ENCODE measurements around the gene PITX1. TPM values are rescaled to one million over a fixed set of nuclear protein-coding genes. Genes with fewer than 3 reads are reported as not detected.

Gene PITX1
- total RNA-seq, 2 donors from 2014 or later: 7.8 to 9.9 TPM

DNA sequence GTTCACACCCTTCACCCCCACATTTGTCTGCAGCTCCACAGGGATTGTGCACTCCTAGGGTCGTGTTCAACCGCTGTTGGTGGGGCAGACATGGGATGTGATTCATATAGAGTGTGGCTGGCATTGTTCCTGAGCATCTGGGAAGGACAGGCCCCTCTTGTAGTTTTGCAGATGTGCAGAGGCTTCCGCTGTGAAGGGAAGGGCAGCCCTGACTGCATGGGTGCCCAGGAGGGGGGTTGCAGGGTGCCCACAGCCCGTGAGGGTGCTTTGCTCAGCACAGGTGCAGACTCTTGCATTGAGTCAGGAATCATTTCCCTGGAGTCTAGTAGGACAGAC is 30.2 kb upstream of the PITX1 start:
- Histone ChIP-seq H3K27me3 (no peaks in the 10 kb centered on the region), H3K4me3 (no peak overlapping the region), H3K9me3 (no peaks in the 10 kb centered on the region), H3K4me1 (no peaks in the 10 kb centered on the region), H3K36me3 (no peaks in the 10 kb centered on the region), H3K27ac (no peak overlapping the region), H3K9ac (ENCODE audit: low read depth in 2 of 2, low read length in 2 of 2) (no peak overlapping the region)
- no peak for DNase-seq
- intact Hi-C loops (cut with DNase I): no loop called here
- TF ChIP-seq, protein P1, sequence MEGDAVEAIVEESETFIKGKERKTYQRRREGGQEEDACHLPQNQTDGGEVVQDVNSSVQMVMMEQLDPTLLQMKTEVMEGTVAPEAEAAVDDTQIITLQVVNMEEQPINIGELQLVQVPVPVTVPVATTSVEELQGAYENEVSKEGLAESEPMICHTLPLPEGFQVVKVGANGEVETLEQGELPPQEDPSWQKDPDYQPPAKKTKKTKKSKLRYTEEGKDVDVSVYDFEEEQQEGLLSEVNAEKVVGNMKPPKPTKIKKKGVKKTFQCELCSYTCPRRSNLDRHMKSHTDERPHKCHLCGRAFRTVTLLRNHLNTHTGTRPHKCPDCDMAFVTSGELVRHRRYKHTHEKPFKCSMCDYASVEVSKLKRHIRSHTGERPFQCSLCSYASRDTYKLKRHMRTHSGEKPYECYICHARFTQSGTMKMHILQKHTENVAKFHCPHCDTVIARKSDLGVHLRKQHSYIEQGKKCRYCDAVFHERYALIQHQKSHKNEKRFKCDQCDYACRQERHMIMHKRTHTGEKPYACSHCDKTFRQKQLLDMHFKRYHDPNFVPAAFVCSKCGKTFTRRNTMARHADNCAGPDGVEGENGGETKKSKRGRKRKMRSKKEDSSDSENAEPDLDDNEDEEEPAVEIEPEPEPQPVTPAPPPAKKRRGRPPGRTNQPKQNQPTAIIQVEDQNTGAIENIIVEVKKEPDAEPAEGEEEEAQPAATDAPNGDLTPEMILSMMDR (IDR thresholded peaks at IDR 0.05): no peak

DNA sequence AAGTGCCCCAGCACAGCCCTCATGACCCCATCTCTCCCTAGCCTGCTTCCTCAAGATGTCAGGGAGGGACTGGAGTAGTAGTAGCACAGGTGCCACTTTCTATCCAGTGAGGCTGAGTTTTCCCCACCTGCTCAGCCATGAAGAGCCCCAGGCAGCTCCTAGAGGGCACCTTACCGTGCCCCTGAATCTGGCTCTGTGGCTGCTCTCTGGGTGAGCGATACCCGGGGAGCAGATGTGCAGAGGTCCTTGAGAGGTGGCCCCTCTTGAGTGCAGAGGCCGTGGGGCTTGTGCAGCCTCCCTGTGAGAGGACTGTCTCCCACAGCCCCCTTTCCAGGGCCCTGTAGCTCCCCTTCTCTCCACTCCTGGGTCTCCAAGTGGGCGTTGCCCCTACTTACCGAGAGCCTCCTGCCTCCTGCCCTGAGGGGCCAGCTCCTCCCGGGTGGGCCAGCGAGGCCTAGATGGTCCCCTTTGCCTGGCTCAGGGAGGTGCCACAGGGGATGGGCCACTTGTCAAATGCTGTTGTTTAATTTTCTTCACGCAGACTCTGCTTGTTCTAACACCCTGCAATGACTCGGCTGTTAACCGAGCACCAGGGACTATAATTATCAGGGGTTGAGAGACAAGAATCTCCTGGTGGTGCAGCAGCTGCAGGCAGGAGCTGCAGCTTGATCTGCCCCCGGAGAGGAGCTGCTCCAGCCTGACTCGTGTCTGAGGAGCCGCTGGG is 29.6 kb upstream of the PITX1 start:
- intact Hi-C loops (cut with DNase I): no loop called here
- H3K4me3 ChIP-seq: no peak overlapping the region
- no peak overlapping the region for H3K27ac ChIP-seq
- H3K36me3 ChIP-seq: no peaks in the 10 kb centered on the region
- H3K4me1 ChIP-seq: no peaks in the 10 kb centered on the region
- TF ChIP-seq, protein P1 (IDR thresholded peaks at IDR 0.05): no peak
- no peak overlapping the region for H3K9ac ChIP-seq (ENCODE audit: low read depth in 2 of 2, low read length in 2 of 2)
- H3K27me3 ChIP-seq: no peaks in the 10 kb centered on the region
- no peak for DNase-seq
- H3K9me3 ChIP-seq: no peaks in the 10 kb centered on the region

DNA sequence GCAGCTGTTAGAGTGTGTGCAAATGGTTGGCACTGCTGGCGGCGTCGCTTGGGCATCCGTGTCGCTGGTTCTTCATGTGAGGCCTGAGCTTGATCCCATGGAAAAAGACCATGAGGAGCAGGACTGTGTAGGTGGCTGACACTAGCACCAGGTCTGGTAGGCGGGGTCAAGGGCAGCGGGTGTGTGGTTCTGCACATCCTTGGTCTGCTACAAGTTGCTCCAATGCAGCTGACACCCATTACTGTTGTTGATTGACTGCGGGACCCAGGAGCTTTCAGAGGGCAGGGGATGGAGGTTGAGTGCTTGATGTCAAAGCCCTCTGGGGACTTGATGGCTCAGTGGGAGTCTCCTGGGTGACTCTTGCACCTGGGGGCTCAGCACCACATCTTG is 29.0 kb upstream of the PITX1 start:
- intact Hi-C loops (cut with DNase I): no loop called here
- Histone ChIP-seq H3K27ac (no peak overlapping the region), H3K36me3 (no peaks in the 10 kb centered on the region), H3K4me3 (no peak overlapping the region), H3K27me3 (no peaks in the 10 kb centered on the region), H3K9me3 (no peaks in the 10 kb centered on the region), H3K9ac (ENCODE audit: low read depth in 2 of 2, low read length in 2 of 2) (no peak overlapping the region), H3K4me1 (no peaks in the 10 kb centered on the region)
- TF ChIP-seq, protein P1 (IDR thresholded peaks at IDR 0.05): no peak
- DNase-seq: no peak

DNA sequence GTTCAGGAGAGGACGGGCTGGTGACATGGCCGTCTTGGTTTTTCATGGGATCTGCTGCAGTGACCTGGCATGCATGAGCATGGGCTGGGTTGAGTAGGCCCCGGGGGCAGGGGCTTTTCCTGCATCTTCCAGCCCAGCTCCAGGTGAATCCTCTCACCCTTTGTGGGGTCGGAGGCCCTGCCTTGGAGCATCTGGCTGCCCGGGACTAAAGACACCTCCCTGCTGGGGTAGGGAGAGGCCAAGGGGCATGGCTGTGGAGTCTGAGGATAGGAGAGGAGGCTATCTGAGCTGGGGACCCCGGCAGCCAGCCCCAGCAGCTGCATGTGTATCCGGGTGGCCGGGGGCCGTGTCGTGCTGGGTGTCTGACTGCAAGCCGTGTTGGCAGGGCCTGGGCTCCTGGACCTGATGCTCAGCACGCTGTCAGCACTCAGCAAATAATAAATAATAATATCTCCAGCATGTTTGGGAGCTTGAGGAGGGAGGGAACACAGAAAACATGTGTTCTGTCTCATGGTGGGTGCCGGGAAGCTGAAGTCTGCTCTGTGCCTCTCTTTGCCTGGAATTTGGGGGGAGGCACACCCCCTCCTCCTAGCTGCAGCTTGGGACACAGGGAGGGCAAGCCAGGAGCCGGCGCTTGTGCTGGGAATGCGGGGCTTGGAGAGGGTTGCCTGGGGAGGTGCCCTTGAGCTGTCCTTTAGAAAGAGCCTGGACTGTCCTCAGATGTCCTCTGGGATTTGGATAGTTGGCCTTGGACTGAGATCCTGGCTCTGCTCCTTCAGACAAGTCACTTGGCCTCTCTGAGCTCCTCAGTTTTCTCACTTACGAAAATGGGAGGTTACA is 28.4 kb upstream of the PITX1 start:
- no peak overlapping the region for H3K27ac ChIP-seq
- H3K9ac ChIP-seq (ENCODE audit: low read depth in 2 of 2, low read length in 2 of 2): no peak overlapping the region
- no peaks in the 10 kb centered on the region for H3K36me3 ChIP-seq
- no peak overlapping the region for H3K4me3 ChIP-seq
- TF ChIP-seq, protein P1 (IDR thresholded peaks at IDR 0.05): no peak
- no peak for DNase-seq
- intact Hi-C loops (cut with DNase I): no loop called here
- H3K4me1 ChIP-seq: no peaks in the 10 kb centered on the region
- H3K9me3 ChIP-seq: no peaks in the 10 kb centered on the region
- H3K27me3 ChIP-seq: no peaks in the 10 kb centered on the region

DNA sequence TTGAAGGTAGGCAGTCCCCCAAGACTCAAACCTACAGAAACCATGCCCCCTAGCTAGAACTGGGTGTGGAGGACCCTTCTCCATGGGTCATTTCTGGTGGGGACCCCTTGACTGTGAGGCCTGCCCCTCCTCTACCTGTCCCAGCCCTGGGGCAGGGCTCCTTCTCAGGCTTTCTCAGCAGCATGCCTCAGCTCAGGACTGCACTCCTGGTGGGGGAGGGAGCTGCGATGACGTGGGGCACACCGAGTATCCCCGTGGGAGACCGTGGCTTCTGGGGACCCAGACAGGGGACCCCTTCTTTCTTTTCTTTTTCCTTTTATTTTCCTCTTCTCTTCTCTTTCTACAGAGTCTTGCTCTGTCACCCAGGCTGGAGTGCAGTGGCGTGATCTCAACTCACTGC is 27.0 kb upstream of the PITX1 start:
- Histone ChIP-seq H3K27me3 (no peaks in the 10 kb centered on the region), H3K4me1 (no peaks in the 10 kb centered on the region), H3K27ac (no peak overlapping the region), H3K4me3 (no peak overlapping the region), H3K9ac (ENCODE audit: low read depth in 2 of 2, low read length in 2 of 2) (no peak overlapping the region), H3K9me3 (no peaks in the 10 kb centered on the region), H3K36me3 (no peaks in the 10 kb centered on the region)
- DNase-seq: no peak
- intact Hi-C loops (cut with DNase I): no loop called here
- TF ChIP-seq, protein P1 (IDR thresholded peaks at IDR 0.05): no peak

Measured in colonic mucosa (tissue), 4 donors.